DOHH2 (cell line): ENCODE data around the gene NOL3.

Experiments
- EZH2phosphoT487 ChIP-seq: fragments of 200-600 bp; sonication (generic); IDR thresholded peaks from 2 replicates; pipeline ENCODE4 v1.6.1; 2017; ENCODE audit warnings: borderline replicate concordance, mild to moderate bottlenecking, antibody characterized with exemption, low read length, moderate library complexity, mixed read lengths
- TF ChIP-seq, protein P1 (sequence below): fragments of 200-600 bp; sonication (generic); IDR thresholded peaks from one replicate; pipeline ENCODE4 v1.5.1; 2014; ENCODE audit warnings: antibody characterized with exemption, mild to moderate bottlenecking, low read depth, low read length; ENCODE audit not compliant: poor library complexity, severe bottlenecking

DNA sequence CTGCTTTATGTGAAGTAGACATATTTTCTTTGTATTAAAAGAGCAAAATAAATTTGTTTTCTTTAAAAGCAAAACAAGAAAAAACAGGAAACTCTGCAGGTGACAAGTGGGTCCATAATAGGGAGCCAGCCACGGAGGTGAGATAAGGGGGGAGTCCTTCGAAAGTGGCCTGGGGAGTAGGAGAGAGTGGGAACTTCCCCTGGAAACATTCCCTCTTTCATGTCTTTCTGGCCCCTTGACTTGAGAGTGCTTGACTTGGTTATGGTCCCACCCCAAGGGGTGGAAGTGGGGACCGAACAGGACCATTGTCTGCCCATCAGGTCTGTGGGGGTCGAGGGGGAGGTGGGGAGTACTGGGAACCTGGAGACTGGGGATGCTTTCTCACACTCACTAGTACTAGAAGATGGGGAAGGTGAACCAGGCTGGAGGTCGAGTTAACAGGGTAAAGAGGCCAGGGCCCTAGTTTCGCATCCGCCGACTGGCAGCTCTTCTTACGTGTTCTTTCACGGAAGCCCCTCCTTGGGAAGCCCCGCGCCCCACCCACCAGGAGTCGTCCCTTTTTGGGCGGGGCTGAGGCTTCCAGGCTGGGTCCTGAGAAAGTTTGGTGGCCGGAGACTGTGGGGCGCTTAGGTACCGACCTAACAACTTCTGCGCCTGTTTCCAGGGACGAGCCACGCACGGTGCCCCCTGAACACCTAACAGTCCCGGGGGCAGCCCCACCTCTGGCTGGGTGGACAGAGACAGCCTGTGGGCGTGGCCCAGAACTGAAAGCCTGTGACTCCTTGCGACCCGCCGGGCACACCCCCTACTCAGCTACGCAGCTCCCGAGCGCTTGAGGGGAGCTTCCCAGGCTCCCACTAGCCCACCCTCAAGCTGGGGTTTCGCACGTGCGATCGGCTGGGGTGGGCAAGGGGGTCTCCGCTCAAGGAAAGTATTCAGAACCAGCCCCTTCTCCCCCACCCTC, 11.4 kb upstream of the NOL3 start:
- TF ChIP-seq, protein P1, sequence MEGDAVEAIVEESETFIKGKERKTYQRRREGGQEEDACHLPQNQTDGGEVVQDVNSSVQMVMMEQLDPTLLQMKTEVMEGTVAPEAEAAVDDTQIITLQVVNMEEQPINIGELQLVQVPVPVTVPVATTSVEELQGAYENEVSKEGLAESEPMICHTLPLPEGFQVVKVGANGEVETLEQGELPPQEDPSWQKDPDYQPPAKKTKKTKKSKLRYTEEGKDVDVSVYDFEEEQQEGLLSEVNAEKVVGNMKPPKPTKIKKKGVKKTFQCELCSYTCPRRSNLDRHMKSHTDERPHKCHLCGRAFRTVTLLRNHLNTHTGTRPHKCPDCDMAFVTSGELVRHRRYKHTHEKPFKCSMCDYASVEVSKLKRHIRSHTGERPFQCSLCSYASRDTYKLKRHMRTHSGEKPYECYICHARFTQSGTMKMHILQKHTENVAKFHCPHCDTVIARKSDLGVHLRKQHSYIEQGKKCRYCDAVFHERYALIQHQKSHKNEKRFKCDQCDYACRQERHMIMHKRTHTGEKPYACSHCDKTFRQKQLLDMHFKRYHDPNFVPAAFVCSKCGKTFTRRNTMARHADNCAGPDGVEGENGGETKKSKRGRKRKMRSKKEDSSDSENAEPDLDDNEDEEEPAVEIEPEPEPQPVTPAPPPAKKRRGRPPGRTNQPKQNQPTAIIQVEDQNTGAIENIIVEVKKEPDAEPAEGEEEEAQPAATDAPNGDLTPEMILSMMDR: no peak
- no peak for TF ChIP-seq EZH2phosphoT487
